Stimulated activated naive CD4-positive, alpha-beta T cell (primary cell): ENCODE measurements around the gene SHISA3.

Source experiments
- DNase-seq, 6 experiments: peaks; one replicate each; lab custom pipeline; 2025; lab: John Stamatoyannopoulos, UW

Gene SHISA3

DNA sequence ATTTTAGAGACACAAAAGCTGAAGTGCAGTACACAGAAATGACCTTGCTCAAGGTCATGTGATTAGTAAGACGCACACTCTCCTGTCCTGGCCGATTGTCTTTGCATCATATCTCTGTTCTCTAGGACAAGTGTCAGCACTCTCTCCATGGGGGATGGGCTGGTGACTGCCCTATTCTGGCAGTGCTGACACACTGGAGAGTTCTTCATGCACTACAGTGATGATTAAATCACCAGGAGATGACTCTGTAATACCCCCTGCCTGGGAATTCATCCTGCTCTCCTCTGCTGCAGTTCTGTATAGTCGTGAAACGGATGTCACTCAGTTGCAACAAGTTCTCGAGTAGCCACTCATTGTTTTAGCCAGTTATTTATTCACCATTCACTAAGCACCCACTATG, 5.3 kb upstream of the SHISA3 start:
- no peak for DNase-seq

DNA sequence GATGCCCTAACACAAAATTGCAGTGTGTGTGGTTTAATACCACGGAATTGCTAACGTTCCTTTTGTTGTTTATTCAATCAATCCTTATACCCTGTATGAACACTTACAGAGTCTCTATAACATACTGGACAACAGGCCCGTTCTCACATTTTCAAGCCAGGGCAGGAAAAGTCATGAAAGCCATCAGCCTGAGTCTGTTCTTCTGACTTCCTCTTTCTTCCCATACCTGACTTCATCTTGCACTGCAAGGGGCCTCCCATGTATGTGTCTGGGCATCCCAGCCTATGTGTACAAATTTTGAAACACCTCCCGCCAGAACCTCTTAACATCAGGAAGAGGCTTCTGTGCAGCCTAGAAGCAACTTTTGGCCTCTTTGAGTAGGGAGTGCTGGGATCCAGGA, 4.9 kb upstream of the SHISA3 start:
- no peak for DNase-seq

GRCh38 chr4:42395595-42395994, 1.7 kb upstream of the SHISA3 start:
- DNase-seq = no peak

DNA sequence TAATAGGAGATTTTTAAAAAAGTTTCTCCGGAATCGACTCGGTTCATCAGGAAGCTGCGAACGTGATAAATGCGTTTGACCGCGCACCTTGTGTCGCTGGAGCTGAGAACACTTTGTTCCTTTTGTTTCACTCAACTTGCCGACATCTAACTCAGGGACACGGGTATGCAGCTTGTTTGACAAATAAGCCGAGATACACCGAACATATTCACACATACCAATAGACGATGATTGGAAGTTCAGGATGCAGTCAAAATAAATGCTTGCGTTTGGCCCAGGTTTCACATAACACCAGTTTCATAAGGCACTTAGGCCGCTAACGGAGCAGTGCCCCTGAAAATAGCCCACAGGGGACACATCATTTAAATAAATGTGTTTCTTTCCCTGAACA, 932 bp upstream of the SHISA3 start:
- no peak for DNase-seq

DNA sequence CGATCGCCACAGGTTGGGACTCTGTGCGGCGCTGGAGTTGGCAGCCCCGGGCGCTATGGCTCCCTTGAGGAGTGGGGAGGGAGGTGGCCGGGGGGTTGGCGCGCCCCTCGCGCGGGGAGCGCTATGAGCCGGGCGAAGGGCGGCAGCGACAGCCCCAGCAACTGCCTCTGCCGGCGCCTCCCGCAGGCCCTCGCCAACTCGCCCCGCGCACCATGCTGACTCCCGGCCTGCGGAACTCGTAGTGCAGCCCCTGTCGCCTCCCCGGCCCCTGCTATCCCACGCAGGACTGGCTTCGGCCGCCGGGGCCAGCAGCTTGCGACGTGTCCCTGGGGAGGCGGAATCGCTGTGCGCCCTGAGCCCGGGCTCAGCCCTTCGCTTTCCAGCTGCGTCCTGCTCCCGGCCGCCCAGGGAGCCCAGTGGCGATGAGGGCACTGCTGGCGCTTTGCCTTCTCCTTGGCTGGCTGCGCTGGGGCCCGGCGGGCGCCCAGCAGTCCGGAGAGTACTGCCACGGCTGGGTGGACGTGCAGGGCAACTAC, 415 bp downstream of the SHISA3 start:
- no peak for DNase-seq

- no peak for DNase-seq
Measured at GRCh38 chr4:42398171-42398870, 1.0 kb downstream of the SHISA3 start.

DNA sequence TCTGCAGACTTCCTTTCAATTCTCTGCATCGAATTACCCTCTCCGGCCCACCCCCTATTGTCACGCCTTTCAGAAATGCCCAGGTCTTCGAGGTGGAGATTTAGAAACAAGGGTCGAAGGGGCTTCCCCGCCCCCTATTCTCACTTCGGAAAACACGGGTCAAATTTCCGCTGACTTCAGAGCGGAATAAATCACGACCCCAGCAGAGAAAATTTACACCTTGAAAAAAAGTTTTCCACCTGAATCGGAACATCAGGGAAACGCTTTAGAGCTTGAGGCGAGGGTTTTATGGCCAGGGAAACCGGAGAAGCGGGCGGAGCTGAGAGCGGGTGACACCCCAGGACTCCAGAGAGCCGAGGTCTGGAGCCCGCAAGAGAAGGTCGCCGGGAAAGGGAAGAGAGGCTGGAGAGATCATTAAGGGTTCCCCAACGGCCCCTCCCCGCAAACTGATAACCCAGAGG, 1.6 kb downstream of the SHISA3 start:
- no peak for DNase-seq

DNA sequence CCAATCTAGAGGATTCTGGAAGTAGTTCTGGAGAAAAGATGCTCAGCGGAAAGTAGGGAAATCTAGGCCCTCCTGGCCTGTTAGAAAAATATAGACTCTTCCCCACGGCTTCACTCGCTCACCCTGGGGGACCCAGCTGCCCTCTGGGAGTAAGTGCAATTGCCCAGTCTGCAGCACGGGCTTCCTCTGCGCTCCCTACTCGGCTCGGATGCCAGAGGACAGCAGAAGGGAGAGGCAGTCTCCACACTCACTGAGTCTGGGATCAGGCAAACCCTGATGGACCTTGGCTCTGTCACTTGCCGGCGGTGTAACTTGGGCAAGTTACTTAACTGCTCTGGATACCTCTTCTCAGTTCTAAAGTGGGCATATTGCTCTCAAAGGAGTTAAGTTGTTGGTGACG, 2.1 kb downstream of the SHISA3 start:
- DNase-seq = no peak

DNA sequence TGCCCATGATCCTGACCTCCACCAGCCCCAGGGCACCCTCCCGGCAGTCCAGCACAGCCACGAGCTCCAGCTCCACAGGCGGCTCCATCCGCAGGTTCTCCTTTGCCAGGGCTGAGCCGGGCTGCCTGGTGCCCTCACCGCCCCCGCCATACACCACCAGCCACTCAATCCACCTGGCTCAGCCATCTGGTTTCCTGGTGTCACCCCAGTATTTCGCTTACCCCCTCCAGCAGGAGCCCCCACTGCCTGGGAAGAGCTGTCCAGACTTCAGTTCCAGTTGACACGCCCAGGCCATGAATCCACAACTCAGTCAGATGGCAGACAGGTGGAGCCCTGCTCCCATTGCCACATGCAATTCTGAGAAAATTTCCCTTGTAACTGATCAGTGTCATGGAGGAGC, 3.9 kb downstream of the SHISA3 start:
- DNase-seq = no peak

GRCh38 chr4:42404001-42404400, 6.7 kb downstream of the SHISA3 start:
- DNase-seq = no peak

DNA sequence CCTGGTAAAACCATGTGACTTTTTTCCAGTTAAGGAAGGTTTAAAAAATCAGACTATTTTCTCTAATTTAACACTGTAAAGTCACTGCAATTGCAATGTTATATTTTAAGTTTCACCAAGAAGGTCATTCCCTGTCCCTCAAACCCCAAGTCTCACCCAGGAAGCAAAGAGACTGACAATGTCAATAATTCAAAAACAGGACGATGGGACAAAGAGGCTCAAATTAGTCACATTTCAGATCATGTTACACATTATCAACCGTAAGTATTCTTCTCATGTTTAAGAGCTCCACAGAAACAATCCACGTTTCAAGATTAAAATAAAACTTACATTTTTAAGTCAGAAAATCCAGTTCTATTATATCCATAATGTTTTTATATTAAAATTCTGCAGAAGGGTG, 13.2 kb downstream of the SHISA3 start:
- no peak for DNase-seq

DNA sequence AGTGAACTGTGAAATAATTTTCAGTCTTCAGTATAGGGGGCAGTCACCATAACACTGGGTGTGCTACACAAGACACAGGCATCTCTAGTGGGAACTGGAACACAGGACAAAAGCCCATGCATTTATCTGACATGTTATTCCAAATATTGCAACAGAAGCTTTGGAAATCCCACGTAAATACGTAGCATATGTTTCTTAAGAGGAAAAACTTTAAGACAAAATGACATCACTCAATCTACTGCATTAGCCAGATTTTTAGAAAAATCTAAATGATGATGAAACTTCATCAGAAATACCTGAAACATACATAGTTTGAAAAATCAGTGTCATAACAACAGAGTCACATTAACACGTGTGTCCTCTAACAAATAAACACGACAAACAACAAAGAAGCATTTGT, 14.5 kb downstream of the SHISA3 start:
- DNase-seq = no peak

GRCh38 chr4:42412251-42412650, 15.0 kb downstream of the SHISA3 start:
- DNase-seq = no peak

- DNase-seq = no peak
Measured at GRCh38 chr4:42415281-42415680, 18.0 kb downstream of the SHISA3 start.

GRCh38 chr4:42416017-42416416, 18.7 kb downstream of the SHISA3 start:
- DNase-seq = no peak

DNA sequence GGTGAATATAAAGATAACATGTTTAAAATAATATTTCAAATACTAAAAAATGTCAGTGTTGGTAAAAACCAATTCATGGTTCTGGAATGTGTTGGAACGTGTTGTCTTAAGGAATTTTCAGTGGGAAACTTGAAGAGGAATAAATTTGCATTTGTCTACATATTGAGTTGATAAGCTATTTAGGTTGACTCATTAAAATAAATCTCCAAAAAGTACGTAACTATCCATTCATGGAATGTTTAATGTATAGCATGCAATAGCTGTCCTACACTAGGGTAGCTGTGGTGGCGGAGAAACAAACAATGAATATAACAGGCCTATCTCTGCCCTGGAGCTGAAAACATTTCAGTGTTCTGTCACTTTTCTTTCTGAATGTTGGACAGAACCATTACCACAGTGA, 20.3 kb downstream of the SHISA3 start:
- DNase-seq = no peak

GRCh38 chr4:42420140-42420539, 22.9 kb downstream of the SHISA3 start:
- DNase-seq = no peak

DNA sequence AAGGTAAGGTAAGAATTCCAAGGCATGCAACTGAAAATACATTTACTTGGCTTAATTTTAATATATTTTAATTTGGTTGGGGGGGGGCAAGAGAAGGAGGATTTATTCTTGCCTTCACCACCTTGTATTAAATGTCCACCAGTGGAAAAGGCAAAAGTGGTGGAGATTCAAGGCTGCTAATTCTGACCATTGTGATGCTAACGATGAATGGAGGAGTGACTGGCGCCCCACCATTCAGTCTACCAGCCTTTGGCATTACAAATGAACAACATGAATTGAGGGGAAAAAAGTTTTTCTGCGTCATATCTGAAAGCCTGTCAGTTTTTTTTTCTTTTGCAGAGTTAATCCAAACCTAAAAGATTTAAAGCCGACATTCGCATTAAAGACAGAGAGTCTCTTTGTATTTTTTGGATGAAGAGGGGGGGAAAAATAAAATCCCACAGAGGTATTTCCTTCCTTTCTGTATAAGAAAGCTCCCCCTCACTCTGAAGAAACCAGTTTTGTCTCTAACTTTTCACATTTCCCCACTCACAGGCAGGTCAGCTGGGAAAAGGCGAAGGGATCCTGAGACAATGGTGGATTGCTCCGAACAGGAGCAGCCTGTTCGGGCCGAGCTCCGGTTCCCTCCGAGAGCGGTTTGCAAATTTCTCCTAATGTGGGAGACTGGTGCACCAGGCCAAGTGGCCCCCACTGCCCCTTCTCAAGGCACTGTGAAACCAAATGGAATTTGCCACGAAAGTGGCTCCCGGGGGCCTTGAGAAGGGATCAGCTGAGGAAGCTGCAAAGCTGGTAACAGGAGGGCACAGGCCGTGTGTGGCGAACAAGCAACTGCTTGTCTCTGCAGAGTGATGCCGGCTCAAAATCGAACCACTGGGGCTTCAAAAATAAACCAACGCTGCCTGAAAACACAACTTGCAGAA, 28.1 kb downstream of the SHISA3 start:
- no peak for DNase-seq

DNA sequence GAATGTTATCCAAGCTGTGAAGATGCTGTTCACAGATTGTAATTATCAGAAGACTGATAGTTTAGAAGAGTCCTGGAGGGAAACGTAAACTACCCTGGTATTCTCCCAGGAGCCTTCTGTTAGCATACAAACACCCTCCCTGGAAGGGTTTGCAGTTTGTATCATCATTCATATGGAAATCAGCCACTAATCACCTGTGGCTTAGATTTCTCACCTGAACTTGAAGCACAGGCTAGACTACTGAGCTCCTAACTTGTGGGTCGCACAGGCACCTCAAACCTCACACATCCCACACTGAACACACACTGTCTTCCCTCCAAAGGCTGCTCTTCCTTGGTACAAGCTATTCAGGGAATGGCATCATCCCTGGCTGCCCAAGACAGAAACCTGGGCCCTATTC, 30.7 kb downstream of the SHISA3 start:
- no peak for DNase-seq

GRCh38 chr4:42436928-42437565, 39.8 kb downstream of the SHISA3 start:
- no peak for DNase-seq

DNA sequence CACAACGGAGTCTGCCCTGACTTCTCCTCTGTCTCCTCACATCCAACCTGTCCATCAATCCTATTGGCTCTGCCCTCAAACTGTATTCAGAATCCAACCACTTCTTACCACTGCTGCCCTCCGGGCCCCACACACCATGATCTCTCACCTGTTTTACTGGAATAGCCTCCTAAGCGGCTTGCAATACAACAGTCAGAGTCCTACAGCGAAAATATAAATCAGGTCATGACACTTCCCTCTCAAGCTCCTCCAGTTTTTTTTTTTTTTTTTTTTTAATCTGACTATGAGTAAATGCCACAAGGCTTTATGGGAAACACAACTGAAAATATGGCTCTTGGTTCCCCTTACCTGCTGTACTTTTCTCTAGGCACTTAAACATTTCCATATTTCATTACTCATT, 42.8 kb downstream of the SHISA3 start:
- no peak for DNase-seq

GRCh38 chr4:42442601-42443000, 45.3 kb downstream of the SHISA3 start:
- no peak for DNase-seq

- no peak for DNase-seq
Measured at GRCh38 chr4:42445038-42445437, 47.8 kb downstream of the SHISA3 start.
